ENCODE measurements around the gene OPHN1.

Gene OPHN1

DNA sequence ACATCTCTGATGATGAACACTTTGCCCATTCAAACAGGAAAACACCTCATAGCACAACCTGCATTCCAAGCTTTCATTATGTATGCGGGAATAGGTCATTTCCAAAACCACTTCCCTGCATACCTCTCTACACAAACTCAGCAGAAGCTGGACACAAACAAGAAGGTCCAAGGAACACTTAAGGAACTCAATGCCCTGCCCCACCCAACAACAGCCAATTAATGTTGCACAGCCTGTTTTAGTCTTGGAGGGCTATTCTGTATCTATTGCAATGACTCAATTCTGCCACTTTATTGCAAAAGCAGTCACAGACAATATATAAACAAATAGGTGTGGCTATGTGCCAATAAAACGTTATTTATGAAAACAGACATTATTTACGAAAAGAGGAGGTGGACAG, 16.7 kb downstream of the OPHN1 start:
- TF ChIP-seq, protein P1, sequence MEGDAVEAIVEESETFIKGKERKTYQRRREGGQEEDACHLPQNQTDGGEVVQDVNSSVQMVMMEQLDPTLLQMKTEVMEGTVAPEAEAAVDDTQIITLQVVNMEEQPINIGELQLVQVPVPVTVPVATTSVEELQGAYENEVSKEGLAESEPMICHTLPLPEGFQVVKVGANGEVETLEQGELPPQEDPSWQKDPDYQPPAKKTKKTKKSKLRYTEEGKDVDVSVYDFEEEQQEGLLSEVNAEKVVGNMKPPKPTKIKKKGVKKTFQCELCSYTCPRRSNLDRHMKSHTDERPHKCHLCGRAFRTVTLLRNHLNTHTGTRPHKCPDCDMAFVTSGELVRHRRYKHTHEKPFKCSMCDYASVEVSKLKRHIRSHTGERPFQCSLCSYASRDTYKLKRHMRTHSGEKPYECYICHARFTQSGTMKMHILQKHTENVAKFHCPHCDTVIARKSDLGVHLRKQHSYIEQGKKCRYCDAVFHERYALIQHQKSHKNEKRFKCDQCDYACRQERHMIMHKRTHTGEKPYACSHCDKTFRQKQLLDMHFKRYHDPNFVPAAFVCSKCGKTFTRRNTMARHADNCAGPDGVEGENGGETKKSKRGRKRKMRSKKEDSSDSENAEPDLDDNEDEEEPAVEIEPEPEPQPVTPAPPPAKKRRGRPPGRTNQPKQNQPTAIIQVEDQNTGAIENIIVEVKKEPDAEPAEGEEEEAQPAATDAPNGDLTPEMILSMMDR (IDR thresholded peaks at IDR 0.05; ENCODE audit: borderline replicate concordance, insufficient read depth, low read depth, low read length) = no peak
- no peak overlapping the region for H3K4me3 ChIP-seq (ENCODE audit: low read depth, low read length)

DNA sequence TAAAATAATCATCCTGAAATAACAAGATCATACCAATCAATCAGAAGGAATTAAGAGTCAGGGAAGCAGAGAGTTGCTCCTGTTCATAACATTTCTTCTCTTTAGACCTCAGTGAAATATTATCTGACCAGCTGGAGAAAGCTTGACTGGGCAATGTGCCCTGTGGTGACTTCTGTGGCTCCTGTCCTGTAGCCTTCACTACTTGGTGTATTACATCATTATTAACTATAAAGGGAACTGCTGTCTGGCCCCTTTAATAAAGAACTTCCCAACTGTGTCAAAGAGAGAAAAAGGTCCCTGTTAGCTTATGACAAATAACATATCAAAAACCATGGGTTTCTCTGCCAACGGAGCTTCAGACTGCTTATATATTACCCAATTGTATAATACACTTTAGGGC, 18.0 kb downstream of the OPHN1 start:
- TF ChIP-seq, protein P1 (IDR thresholded peaks at IDR 0.05; ENCODE audit: borderline replicate concordance, insufficient read depth, low read depth, low read length) = no peak
- no peak overlapping the region for H3K4me3 ChIP-seq (ENCODE audit: low read depth, low read length)

DNA sequence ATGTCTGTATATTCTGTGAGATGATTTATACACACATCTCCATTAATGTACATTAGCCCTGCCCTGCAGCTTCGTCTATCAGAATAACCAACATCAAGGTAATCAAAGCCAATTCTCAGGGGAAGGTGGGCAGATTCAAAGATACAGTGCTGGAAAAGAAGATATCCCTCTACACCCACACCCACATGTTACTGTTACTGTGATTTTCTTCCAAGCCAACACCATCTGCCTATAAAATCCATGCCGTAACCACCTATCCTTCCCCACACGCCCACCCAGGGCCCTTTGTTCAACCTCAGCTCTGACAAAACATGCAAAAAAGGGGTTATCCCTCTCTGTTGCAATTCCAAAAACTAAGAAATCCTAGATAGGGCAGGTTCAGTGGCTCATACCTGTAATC, 20.0 kb downstream of the OPHN1 start:
- no peak overlapping the region for H3K4me3 ChIP-seq (ENCODE audit: low read depth, low read length)

DNA sequence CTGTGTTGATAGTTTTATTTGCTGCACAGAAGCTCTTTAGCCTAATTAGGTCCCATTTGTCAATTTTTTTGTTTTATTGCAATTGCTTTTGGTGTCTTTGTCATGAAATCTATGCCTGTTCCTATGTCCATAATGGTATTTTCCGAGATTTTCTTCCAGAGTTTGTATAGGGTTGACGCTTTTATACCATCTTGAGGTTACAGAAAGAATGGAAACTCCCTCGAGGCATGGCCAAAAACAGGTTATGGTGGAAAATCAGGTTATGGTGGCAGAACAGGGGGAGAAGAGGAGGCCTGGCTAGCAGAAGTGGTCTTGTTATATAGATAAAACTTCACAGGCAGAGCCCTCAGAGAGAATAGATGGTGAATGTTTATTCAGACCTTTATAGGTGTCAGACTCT, 21.6 kb downstream of the OPHN1 start:
- no peak overlapping the region for H3K4me3 ChIP-seq (ENCODE audit: low read depth, low read length)
- TF ChIP-seq, protein P1 (IDR thresholded peaks at IDR 0.05; ENCODE audit: borderline replicate concordance, insufficient read depth, low read depth, low read length) = no peak

More for the DNA sequence above, 20.0 kb downstream of the OPHN1 start:
- TF ChIP-seq, protein P1 (IDR thresholded peaks at IDR 0.05; ENCODE audit: borderline replicate concordance, insufficient read depth, low read depth, low read length) = no peak

DNA sequence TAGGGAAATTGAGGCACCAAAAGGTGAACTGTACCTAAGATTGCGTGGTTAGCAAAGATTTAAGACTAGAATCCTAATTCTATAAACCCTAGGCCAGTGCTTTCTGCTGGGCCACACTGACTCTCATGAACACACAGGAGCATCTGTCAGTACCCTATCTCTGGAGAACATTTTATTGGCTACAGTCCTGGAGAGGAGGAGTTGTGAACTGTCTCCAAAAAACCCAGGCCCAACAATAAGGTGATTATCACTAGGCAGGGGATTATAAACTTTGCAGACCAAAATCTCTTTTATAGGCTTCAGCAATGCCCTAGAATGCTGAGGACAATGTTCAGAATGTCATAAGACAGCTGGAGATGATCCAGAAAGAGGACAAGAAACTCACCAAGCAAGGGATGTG, 24.1 kb downstream of the OPHN1 start:
- no peak overlapping the region for H3K4me3 ChIP-seq (ENCODE audit: low read depth, low read length)
- TF ChIP-seq, protein P1 (IDR thresholded peaks at IDR 0.05; ENCODE audit: borderline replicate concordance, insufficient read depth, low read depth, low read length) = no peak

DNA sequence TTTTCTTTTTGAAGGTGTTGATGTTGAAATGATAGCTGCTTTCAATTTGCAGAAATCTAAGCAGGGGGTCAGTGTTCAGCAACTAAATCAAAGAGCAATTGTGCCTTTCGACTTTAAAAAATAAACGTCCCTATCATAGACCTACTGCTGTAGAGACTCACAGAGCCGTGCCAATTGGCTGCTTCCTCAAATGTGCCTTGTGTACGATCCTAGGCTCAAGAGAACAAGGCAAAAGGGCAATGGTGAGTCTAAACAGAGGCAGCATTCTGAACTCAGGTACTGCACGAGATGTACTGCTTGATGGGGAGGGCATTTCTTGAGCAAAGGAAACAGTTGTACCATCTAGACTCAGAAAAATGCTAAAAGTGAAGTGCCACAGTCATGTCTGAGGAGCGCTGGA, 29.8 kb downstream of the OPHN1 start:
- TF ChIP-seq, protein P1 (IDR thresholded peaks at IDR 0.05; ENCODE audit: borderline replicate concordance, insufficient read depth, low read depth, low read length) = no peak
- no peak overlapping the region for H3K4me3 ChIP-seq (ENCODE audit: low read depth, low read length)

DNA sequence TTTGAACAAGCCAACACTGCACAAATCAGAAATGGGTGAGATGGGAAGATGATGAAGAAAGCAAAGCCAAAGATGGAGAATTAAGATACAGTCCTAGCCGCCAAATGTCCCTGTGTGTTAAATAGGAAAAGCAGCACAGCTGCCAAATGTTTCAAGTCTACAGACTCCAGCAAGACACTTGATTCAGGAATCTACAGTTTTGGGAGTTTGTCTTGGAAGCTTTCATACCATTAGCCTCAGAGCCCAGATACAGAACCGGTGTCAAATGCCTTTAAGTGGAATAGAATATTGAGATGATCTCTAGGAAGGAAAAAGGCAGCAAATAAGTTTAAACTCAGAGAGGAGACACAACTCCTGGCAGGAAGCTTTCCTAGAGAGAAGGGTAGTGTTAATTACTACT, 30.3 kb downstream of the OPHN1 start:
- TF ChIP-seq, protein P1 (IDR thresholded peaks at IDR 0.05; ENCODE audit: borderline replicate concordance, insufficient read depth, low read depth, low read length) = no peak
- no peak overlapping the region for H3K4me3 ChIP-seq (ENCODE audit: low read depth, low read length)

Data from GM12875 (cell line).